Stimulated activated CD4-positive, alpha-beta T cell treated with anti-CD3 and anti-CD28 coated beads, Interleukin-15, amount 100 ng/mL, for 1 hour (primary cell): ENCODE data around the gene TRAK2.
"Not testable (repeated sequence)": the region's sequence is repeated elsewhere in the genome, so short reads cannot be mapped to it uniquely, and the experiment has no call there.

Experiments
- DNase-seq, 2 donors: peaks; one replicate each; pipeline ENCODE4 v3.0.0-alpha.2; 2020; ENCODE audit warnings: low read depth in 1 of 2, low spot score in 1 of 2

TRAK2 gene

DNA sequence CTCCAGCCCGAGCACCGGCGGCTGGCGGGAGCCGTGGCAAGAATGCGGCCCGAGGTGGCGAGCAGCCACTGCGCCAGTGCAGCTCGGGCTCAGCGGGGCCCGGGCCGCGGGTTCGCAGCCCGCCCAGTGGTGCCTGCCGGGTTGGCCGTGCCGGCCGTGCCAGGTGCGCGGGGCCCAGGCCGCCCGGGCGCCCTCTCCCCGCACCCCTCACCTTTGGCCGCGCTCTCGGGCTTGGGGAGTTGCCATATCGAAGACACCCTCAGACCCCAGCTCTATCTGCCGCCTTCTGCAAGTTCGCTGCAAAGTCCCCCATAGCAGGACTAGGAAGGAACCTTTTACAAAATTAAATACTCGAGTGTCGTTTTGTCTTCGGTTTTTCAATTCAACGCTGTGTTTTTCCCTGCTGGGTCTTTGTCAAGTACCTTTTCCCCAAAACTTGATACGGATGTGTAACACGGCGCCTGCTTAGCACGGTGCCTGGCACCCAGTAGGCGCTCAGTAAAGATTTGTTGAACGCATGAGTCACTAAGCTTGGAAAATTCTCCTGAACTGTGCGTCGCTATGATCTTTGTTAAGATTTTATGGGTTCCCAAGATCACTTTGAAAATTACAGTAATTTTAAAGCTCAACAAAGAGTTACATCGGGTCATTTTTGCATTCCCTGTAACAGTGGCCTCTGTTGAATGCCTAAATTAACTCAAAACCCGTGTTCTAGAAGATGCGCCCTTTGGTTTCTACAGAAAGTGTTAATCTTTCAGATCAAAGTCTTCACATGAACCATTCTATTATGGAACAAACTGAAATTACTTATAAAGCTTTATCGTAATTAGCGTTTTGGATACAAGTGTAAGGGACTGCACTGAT, 1.0 kb upstream of the TRAK2 start:
- no peak for DNase-seq

DNA sequence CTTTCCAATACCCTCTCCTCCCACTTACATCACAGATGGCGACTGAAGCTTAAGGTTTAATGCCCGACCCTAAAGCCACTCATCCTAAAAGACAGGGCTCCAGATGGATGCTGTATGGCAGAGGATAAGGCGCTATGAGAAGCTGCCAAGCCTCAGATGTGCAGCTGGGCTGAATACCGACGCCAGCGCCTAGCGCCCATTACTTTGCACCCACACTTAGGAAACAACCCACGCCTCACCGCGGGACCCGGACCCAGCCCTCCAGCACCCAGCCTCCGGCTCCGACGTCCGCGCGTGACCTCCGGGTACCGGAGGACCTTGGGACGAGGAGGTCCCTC, 335 bp downstream of the TRAK2 start:
- no peak for DNase-seq

DNA sequence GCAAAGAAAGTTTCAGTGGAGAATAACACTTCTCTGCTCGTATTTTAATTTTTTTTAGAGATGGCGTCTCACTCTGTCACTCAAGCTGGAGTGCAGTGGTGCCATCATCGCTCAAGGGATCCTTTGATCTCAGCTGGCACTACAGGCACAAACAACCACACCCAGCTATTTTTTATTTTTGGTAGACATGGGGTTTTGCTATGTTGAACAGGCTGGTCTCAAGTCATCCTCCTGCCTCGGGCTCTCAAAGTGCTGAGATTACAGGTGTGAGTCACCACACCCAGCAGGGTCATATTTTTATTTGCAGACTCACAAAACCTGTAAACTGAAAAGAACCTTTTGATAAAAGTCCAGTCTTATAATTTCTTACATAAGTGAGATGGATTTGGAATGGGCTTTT, 2.6 kb downstream of the TRAK2 start:
- DNase-seq: no peak

DNA sequence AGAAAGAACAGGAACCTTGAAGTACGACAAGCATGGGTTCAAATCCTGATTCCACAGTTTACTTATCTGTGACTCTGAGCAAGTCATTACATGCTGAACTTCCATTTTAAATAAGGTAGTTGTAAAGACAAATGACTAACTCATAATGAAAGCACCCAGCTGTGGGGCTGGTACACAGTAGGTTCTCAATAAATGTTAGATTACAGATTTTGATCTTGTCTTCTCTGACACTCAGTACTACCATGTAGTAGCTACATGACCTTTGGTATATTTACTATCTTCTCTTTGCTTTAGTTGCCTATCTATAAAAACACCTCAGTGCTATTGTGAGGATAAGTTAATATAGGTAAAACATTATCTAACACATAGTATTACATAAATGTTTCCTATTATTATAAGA, 3.2 kb downstream of the TRAK2 start:
- DNase-seq: no peak

DNA sequence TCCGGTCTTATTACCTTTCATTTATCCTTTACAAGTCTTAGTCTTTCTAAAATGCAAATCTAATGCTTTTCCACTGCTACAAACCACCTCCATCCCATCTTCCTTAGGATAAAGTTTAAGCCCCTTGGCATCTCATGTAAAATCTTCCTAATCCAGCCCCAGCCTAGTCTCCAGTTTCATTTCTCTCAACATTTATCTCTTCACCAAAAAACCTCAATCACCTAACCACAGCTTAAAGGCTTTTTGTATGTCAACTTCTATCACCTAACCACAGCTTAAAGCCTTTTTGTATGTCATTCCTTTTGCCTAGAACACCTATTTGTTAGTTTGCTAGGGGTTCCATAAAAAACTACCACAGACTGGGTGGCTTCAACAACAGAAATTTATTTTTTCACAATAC, 4.2 kb downstream of the TRAK2 start:
- no peak for DNase-seq

DNA sequence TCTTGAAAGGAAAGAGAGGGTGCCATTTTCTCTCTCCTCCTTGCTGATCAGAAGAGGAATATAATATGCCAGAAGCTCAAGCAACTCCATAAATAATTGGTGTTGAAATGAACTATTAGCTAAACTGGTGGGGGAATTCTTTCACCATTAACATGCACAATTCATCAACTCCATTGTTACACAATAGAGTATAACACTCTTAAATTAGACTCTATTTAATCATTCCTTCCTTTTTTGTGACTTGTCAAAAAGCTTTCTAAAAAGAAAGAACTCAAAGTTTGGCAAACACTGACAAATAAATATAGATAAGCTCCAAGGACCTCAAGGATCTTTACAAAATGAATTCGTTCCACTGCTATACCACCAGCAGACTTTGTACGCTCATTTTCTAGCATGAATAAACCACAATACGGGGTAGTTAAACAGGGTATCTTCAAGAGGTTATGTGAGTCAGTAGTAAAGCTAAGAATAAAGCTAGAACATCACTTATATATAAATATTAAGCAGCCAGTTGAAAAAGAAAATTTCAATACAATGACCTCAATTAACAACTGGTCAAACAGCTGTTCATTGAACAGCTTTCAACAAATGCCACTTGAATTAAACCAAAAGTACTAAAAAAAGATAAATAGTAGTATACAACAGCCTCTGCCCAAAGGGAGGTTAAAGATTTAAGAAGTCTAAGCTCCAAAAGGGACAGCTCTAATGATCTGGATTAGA, 6.4 kb downstream of the TRAK2 start:
- no peak for DNase-seq

DNA sequence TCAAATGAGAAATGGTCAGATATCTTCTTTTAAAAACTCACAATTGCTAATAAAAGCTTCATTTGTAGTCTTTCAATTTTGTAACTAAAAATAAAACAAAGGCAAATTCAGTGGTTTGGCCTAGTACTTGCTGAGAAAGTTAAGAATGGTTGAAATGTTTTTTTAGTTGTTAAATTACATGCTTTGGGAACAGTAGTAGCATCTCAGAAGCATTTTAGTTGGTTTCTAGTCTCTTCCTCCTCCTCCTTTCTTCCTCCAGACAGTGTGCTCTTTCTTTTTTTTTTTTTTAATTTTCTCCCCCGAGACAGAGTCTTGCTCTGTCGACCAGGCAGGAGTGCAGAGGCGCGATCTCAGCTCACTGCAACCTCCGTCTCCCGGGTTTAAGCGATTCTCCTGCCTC, 9.8 kb downstream of the TRAK2 start:
- no peak for DNase-seq

DNA sequence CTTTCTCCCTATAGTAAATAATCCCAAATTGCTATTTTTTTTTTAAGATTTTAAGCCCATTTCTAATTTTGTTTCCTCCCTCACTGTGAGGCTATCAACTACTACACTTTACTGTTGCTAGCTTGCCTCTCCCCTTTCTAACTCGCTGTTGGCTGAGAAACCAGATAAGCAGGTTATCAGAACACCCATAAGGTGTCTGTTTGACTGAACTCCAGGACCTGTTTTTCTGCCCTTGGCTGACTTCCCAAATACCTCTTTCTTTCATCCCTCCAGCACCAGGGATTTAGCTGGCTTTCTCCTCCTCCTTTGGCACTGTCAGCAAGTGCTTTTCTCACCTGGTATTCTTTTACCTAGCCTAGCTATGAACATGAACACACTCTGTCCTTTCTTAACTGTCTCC, 11.1 kb downstream of the TRAK2 start:
- DNase-seq: no peak

DNA sequence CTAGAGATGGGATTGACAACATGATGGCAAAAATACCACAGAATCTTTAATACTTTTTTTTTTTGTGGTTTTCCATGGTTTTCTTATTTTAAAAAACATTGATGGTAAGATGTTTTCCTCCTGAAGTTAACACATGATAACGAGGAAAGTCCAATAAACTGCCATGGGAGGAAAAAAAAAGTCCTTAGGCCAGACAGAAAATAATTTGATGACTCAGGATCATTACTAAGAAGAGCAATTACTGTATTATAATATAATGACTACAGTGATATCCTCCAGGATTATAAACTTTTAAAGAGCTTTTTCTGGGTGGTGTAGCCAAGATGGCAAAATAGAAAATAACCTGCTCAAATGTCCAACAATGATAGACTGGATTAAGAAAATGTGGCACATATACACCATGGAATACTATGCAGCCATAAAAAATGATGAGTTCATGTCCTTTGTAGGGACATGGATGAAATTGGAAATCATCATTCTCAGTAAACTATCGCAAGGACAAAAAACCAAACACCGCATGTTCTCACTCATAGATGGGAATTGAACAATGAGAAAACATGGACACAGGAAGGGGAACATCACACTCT, 11.8 kb downstream of the TRAK2 start:
- not testable (repeated sequence) for DNase-seq

DNA sequence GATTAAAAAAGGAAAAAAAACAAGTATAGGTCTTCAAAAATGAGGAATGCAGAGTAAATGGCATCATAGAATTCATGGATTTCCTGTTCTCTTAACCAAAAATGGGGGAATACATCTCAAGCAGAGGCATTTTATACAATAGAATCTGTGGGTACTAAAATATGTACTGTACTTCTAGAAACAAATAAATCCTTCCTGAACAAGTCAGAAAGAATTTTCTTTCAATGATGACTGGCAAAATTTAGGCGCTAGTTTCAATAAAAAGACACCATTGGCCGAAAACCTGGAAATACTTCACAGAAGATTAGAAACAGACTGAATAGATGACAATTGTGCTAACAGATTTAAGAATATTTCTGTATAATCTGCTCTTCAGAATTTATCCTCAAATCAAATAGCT, 15.1 kb downstream of the TRAK2 start:
- DNase-seq: no peak

DNA sequence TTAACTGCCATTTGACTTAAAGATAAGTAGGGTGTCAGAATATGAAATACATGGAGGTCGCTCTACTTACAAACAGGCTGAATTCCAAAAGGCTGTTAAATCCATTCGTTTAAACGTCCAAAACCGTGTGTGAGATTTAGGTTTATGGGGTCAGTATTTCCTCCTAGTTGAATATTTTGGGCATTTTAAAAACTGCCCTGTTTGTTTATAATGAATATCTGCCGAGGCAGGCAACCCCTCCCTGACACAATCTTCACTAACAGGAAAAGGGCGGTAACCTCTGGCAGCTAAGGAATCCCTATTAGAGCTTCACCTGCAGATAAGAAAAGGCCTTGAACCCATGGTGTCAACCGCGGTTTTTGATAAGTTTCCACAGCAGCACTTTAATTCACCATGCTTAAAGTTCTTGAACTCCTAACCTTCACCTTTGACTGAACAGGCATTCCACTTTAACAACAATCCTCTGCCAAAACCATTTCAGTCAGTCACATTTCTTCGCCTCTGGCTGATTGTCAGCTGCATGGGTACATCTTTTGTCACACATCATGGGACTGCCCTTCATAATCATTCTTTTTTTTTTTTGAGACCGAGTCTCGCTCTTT, 17.8 kb downstream of the TRAK2 start:
- no peak for DNase-seq

DNA sequence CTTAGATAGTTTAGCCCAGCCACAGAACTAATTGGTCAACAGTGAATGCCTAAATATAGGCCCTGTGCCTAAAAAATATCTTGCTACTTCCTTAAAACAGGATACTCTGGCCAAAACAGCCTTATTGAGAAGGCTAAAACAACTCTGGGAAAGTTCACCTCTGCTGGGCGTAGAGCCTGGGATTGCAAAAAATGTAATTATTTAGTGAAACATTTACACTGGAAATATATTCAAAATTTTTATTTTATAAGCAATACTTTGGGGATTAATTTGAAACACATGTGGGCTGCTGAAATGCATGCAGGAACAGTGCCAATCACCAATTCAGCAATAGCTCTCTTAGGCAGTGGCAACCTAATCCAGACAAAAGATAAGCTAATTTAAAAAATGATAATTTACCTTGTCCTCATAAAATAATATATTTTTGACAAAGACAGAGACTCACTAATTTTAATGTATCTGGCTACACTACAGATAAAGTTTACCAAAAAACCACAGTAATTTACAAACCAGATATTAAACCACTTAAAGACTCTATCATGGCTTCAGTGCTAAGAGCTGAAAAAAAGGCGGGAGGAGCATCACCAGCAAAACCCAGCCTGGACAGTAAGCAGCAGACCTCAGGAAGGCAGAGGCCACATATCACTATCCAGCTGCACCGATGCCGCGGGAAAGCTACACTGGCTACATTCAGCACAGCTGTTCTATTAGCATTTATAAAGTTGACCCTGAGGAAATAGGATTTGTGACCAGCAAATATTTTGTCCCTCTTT, 18.5 kb downstream of the TRAK2 start:
- no peak for DNase-seq

DNA sequence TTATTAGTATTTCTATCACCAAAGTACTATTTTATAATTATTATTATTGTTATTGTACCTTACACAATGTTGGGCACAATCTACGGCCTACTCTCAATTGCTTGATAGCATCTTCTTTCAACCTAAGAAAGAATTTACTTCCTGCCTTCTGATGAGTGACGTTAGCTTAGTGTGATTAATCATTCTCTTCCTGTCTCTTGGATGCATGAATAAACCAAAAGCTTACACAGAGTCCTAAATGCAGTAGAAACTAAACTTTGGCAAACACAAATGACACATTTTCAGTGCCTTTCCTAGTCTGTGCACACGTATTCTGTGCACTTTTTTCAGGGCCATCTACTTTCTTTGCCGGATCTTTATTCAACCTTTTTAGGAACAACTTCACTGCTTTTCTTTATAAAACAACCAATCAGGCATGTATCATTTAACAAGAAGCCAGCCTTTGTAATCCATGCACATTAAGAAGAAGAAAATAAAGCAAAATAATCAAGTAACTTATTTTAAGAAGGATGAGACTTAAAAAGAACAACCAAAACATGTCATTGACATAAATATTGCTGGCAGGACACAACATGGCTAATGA, 19.1 kb downstream of the TRAK2 start:
- no peak for DNase-seq

DNA sequence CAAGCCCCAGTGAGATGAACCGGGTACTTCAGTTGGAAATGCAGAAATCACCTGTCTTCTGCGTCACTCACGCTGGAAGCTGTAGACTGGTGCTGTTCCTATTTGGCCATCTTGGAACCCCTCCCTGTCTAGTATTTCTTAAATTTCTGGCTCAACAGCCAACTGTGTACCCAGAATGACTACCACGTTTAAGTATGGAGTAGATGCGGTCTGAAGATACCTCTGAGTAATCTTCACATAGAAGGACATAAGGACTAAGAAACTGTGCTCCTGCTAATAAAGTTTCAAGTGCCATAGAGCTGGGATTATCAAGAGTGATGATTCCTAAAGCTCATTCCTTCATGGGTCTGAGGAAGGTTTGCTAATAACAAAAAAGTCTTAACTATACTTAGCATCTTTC, 20.4 kb downstream of the TRAK2 start:
- DNase-seq: no peak

DNA sequence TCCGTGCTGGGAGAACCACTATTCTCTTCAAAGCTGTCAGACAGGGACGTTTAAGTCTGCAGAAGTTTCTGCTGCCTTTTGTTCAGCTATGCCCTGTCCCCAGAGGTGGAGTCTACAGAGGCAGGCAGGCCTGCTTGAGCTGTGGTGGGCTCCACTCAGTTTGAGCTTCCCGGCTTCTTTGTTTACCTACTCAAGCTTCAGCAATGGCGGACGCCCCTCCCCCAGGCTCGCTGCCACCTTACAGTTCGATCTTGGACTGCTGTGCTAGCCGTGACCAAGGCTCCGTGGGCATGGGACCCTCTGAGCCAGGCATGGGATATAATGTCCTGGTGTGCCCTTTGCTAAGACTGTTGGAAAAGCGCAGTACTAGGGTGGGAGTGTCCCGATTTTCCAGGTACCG, 20.9 kb downstream of the TRAK2 start:
- DNase-seq: not testable (repeated sequence)

DNA sequence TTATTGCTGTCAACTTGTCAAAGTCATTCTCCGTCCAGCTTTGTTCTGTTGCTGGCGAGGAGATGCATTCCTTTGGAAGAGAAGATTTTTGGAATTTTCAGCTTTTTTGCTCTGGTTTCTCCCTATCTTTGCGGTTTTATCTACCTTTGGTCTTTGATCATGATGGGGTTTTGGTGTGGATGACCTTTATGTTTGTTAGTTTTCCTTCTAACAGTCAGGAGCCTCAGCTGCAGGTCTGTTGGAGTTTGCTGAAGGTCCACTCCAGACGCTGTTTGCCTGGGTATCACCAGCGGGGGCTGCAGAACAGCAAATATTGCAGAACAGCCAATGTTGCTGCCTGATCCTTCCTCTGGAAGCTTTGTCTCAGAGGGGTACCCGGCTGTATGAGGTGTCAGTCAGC, 21.4 kb downstream of the TRAK2 start:
- DNase-seq: not testable (repeated sequence)

DNA sequence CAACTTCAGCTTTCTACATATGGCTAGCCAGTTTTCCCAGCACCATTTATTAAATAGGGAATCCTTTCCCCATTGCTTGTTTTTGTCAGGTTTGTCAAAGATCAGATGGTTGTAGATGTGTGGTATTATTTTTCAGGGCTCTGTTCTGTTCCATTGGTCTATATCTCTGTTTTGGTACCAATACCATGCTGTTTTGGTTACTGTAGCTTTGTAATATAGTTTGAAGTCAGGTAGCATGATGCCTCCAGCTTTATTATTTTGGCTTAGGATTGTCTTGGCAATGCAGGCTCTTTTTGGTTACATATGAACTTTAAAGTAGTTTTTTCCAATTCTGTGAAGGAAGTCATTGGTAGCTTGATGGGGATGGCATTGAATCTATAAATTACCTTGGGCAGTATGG, 22.9 kb downstream of the TRAK2 start:
- not testable (repeated sequence) for DNase-seq

DNA sequence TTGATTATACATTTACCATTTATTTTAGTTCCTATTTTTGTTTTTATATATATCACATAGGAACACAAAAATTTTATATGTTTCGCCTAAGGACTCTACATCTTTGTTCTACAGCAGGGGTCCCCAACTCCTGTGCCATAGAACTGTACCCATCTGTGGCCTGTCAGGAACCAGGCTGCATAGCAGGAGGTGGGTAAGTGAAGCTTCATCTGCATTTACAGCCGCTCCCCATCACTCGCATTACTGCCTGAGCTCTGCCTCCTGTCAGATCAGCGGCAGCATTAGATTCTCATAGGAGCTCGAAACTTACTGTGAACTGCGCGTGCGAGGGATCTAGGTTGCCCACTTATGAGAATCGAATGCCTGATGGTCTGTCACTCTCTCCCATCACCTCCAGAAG, 25.3 kb downstream of the TRAK2 start:
- no peak for DNase-seq

DNA sequence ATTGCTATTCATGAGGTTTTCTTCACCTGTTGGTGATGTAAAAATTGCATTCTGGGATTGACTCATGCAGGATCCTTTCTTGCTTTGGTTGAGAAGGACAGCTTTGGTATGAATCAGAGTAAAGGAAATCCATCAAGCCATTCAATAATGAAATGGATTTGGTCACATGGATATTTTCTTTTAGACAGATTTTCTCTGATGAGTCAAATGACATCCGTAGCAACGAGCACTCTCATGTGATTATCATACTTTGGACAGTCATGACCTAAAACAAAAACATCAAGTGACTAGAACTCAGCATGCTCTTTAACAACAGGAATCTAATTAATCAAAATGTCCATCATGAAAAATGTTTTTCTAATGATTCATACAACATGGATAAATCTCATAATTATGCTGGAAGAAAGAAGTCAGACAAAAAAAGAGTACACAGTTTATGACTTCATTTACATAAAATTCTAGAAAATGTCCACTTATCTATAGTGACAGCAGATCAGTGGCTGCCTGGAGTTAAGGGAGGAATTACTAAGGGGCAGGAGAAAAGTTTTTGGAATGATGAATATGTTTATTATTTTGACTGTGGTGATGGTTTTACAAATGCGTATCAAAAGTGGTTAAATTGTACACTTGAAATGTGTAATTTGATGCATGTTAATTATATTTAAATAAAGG, 30.7 kb downstream of the TRAK2 start:
- DNase-seq: no peak

DNA sequence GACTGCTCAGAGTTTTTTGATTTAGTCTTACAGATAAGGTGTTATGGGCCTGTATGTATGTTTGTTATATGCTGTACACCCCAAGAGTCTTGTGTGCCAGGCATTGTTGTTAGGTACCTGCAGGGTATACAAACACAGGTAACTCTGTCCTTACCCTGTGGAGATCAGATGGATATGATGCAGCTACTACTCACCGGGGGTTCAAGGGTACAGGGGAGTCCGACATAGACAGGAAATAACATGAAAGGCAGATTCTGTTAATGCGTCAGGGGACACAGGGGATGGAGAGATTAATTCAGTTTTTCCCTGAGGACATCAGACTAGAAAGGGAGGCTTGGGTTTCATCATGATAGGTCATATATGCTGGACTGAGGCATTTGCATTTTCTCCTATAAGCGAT, 31.3 kb downstream of the TRAK2 start:
- DNase-seq: no peak
